Effector CD8-positive, alpha-beta T cell (primary cell): ENCODE results near the gene GJD3.
"Not testable (repeated sequence)": the region's sequence is repeated elsewhere in the genome, so short reads cannot be mapped to it uniquely, and the experiment has no call there.

ENCODE experiments used
- DNase-seq: peaks from one replicate; lab custom pipeline; 2025; lab: John Stamatoyannopoulos, UW
- total RNA-seq, 4 experiments: gene quantifications; one replicate each; lab custom pipeline; 2026; lab: John Stamatoyannopoulos, UW

The GJD3 gene
- total RNA-seq, result 0 to 0.37 (median 0.15) reads per million in 4 experiments

DNA sequence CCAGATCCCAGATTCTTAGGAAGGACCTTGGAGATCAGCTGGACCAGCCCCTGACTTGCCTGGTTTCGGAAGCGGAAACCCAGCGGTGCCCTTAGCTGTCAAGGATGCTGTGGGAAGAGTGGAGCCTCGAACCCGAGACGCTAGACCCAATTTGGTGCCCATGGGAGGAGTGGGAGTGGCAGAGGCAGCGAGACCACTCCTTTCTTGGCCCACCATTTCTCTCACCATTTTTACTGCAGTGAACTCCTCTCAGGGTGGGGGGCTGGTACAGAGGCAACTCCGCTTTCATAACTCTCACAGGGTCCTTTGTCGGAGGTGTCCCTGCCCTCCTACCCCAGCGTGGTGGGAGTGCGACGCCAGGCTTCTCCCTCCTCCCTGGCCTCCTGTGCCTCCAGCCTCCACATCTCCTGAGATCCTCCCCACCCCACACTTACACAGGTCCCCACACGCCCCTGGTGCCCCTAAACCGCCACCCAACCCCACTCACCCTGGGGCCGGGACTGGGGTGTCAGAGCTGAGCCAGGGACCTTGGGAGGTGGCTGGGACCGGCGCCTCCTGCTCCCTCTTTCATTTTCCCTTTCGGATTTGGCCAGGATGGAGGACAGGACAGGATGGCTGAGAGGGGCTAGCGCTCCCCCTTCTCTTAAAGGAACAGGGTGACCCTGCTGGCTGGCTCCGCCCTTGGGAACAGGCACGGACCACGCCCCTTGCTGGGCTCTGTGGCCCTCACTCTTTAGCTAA lies at the start of gene GJD3:
Gene GJD3, minus strand, starts transcription at position 617 of the 741 bp plus-strand sequence. CDS start 922 bp downstream, outside the sequence.
- no peak for DNase-seq

- DNase-seq, result not testable (repeated sequence)
Observed at GRCh38 chr17:40414312-40414711, 49.8 kb upstream of the GJD3 start.

DNA sequence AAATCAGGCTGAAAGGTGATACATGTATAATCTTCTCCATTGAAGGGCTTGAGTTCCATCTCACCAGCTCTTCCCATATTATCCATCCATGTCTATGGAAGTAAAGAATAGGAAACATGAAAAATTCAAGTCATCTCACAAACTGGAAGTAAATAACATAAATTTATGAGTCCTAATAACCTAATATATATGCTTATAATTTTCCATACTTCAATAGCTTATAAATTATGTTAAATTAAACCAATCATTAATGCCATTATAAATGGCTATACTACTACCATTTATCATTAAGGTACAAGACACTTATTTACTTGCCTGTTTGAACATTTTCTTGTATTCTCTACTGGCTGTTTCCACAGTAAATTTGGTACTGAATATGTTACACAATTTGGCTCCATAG lies 48.3 kb upstream of the GJD3 start:
- DNase-seq, result no peak

DNA sequence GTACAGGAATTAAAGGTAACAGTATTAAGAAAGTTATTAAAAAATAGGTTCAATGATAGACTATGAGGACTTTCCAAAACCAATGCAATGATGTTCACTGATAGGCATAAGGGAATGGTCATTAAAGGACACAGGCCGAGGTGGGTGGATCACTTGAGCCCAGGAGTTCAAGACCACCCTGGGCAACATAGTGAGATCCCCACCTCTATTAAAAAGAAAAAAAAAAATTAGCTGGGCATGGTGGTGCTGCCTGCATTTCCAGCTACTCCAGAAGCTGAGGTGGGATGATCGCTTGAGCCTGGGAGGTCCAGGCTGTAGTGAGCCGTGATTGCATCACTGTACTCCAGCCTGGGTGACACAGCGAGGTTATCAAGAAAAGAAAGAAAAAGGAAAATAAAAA lies 47.3 kb upstream of the GJD3 start:
- DNase-seq, result no peak

- no peak for DNase-seq
Observed at GRCh38 chr17:40410082-40410481, 45.5 kb upstream of the GJD3 start.

DNA sequence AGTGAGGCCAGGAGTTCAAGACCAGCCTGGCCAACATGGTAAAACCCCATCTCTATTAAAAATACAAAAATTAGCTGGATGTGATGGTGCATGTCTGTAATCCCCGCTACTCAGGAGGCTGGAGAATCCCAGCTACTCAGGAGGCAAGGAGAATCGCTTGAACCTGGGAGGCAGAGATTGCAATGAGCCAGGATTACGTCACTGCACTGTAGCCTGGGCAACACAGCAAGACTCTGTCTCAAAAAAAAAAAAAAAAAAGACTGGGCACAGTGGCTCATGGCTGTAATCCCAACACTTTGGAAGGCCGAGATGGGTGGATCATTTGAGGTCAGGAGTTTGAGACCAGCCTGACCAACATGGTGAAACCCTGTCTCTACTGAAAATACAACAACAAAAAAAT lies 45.0 kb upstream of the GJD3 start:
- DNase-seq, result not testable (repeated sequence)

DNA sequence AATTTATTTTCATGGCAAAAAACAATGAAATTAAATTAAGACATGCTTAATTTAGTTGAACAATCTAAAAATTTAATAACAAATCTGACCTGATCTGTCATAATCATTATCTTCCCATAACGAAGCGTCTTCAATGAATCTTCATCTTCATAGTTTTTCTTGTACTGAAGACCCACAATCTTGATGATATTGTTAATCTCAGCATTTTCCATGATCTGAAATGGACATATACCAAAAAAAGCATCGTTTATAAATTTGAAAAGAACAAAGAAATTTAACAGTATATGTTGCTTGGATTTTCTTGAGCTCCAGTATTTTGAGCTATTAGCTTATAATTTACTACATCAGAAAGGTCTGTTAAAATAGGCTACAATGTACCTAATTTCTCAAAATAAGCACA lies 42.9 kb upstream of the GJD3 start:
- no peak for DNase-seq

DNA sequence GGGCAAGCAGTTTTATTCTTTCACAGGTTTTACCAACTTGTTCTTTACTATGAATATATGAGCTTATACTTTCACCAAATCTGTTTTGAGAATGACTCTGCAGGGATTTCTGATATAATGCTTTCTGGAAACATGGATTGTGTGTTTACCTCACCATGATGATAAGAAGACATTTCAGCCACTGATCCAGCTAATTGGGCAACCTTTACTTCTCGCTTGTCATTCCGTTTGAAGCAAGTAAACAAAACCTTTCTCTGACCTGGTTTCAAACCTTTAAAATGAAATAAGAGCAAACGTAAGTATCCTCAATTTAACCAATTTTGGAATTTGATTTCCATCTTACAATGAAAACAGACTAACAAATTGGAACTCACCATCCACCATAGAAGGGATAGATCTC lies 39.5 kb upstream of the GJD3 start:
- no peak for DNase-seq

DNA sequence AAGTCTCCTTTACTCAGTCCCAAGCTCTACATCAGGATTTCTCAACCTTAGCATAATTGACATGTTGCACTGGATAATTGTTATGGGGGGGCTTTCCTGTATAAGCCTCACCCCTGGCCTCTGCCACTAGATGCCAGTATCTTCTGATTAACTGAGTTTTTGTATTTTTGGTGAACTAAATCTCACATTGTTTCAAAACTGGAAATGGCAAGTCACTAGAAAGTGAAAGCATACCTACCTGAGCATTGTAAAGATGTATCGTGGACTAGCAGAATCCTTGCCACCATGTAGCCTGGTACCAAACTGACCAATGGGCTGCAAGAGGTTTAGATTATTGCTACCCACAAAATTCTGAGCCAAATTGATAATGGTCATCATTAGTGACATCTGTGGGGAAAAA lies 38.1 kb upstream of the GJD3 start:
- no peak for DNase-seq

GRCh38 chr17:40399185-40399584 lies 34.6 kb upstream of the GJD3 start:
- no peak for DNase-seq

DNA sequence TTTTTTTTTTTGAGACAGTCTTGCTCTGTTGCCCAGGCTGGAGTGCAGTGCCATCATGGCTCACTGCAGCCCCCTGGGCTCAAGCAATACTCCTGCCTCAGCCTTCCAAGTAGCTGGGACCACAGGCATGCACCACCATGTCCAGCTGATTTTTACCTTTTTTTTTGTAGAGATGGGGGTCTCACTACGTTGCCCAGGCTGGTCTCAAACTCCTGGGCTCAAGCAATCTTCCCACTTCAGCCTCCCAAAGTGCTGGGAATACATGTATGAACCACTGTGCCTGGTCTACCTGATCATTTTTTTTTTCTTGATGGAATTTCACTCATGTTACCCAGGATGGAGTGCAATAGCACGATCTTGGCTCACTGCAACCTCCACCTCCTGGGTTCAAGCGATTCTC lies 22.0 kb upstream of the GJD3 start:
- not testable (repeated sequence) for DNase-seq

- no peak for DNase-seq
Observed at GRCh38 chr17:40382251-40382650, 17.7 kb upstream of the GJD3 start.

GRCh38 chr17:40378966-40379365 lies 14.4 kb upstream of the GJD3 start:
- DNase-seq, result no peak

DNA sequence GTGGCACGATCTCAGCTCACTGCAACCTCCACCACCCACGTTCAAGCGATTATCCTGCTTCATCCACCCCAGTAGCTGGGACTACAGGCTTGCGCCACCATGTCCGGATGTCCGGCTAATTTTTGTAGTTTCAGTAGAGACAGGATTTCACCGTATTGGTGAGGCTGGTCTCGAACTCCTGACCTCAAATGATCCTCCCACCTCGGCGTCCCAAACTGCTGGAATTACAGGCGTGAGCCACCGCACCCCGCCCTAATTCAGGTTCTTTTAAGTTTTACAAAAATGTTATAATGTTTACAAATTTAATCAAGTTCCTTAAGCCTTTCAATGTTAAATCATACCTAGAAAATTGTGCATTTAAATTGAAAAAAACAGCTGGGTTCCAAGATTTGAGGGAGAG lies 13.3 kb upstream of the GJD3 start:
- DNase-seq, result no peak

DNA sequence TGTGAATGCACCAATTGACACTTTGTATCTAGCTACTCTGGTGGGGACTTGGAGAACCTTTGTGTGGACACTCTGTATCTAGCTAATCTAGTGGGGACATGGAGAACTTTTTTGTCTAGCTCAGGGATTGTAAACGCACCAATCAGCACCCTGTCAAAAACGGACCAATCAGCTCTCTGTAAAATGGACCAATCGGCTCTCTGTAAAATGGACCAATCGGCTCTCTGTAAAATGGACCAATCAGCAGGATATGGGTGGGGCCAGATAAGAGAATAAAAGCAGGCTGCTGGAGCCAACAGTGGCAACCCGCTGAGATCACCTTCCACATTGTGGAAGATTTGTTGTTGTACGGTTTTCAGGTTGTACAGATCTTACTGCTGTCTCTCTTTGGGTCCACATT lies 12.0 kb upstream of the GJD3 start:
- not testable (repeated sequence) for DNase-seq

DNA sequence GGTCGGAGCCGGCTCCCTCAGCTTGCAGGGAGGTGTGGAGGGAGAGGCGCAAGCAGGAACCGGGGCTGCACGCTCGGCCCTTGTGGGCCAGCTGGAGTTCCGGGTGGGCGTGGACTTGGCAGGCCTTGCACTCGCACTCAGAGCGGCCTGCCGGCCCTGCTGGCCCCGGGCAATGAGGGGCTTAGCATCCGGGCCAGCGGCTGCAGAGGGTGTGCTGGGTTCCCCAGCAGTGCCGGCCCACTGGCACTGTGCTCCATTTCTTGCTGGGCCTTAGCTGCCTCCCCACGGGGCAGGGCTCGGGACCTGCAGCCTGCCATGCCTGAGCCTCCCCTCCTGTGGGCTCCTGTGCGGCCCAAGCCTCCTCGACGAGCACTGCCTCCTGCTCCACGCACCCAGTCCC lies 11.2 kb upstream of the GJD3 start:
- DNase-seq, result not testable (repeated sequence)

DNA sequence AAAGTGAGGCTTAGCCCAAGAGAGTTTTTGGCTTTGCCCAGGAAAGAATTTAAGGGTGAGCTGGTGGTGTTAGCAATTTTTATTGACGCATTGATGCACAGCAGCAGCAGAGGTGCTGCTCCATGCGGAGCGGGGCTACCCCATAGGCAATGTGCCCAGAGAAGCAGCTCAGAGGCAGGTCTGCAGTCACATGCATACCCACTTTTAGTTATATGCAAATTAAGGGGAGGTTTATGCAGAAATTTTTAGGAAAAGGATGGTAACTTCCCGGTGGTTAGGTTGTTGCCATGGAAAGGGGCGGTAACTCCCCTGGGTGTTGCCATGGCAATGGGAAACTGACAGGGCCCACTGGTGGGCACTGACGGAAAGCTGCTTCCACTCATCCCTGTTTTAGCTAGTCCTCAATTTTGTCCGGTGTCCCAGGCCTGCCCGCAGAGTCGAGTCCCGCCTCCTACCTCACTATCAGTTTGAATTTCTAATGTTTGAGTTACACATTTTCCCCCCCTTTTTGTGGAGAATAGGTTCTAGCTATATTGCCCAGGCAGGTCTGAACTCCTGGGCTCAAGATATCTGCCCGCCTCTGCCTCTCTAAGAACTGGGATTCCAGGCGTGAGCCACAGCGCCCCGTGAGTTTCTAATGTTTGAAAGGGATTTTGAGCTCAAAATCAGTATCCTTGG lies 10.4 kb upstream of the GJD3 start:
- no peak for DNase-seq

DNA sequence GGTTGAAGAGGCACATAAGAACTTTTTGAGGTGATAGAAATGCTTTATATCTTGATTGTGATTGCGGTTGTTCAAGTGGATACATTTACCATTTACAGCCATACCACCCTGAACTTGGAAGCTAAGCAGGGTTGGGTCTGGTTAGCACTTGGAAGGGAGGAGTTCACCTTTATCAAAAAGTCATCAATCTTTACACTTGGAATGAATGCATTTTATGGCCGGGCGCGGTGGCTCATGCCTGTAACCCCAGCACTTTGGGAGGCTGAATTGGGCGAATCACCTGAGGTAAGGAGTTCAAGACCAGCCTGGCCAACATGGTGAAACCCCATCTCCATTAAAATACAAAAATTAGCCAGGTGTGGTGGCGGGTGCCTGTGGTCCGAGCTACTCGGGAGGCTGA lies 9.5 kb upstream of the GJD3 start:
- DNase-seq, result no peak

DNA sequence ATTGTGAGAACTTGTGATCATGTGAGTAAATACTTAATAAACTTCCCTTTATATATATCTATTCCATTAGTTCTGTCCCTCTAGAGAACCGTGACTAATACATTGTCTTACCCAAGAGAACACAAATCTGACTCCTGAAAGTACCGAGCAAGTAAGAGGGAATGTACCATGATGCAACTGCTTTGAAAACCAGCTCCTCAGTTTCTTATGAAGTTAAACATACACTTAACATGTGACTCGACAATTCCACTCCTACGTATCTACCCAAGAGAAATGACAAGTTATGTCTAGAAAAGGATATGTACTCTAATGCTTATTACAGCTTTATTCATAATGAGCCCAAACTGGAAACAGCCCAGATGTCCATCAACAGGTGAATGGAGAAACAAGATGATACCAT lies 8.8 kb upstream of the GJD3 start:
- no peak for DNase-seq

- not testable (repeated sequence) for DNase-seq
Observed at GRCh38 chr17:40372644-40373043, 8.1 kb upstream of the GJD3 start.

GRCh38 chr17:40372031-40372430 lies 7.5 kb upstream of the GJD3 start:
- no peak for DNase-seq

DNA sequence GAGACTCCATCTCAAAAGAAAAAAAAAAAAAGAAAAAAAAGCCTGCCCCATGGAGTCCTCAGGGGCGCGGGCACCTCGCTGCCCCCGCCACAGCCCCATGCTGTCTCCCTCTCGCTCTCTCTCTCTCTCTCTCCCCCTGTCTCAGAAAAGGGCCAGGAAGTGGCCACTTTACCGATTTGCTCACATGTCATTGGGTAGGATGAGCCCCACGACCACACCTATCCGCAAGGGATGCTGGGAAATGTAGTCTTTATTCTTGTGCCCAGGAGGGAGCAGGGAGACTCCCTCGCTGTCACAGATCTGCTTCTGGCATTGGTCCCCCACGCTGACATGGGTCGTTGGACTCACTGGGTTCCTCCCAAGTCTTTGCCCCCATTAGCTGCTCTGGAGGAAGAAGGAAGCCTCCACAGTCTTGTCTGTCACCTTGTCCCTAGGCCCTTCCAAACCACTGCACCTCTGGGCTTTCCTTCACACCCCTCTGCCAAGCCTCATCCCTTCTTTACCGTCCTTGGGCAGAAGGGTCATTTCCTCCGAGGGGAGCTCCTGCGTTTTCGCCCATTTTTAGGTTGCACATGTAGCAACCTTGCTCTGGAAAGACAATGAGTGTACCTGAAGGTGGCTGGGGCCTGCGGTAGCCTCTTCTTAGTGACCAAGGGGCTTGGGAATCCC lies 6.9 kb upstream of the GJD3 start:
- no peak for DNase-seq

DNA sequence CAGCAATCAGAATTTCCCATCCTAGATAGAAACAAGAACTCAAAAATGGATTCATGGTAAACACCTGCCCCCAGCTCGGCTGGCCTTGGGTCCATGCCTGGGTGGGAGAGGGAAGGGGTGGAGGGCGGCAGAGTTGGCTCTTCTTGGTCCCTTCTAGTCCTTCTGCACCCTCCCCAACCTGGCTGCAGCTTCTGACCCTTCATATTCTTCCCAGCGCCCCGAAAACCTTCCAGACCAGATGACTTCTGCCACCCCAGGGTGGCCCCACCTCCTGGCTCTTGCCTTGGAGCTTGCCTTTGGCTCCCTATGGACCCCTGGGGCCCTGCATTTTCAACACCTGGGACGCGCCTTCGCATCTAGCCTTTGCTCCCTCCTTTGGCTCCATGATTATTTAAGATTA lies 5.4 kb upstream of the GJD3 start:
- no peak for DNase-seq
